WI38 (cell line): ENCODE data around the gene ASB15.

Experiments used
- H3K4me3 ChIP-seq: 2 replicates; pipeline ENCODE4 v1.5.1; 2011; ENCODE audit warnings: low read depth, mild to moderate bottlenecking, control low read depth, low read length
- TF ChIP-seq, protein P1 (sequence below): IDR thresholded peaks from 2 replicates; pipeline ENCODE4 v1.5.1; 2012; ENCODE audit warnings: low read depth, mild to moderate bottlenecking, control low read depth, low read length

ASB15 gene

DNA sequence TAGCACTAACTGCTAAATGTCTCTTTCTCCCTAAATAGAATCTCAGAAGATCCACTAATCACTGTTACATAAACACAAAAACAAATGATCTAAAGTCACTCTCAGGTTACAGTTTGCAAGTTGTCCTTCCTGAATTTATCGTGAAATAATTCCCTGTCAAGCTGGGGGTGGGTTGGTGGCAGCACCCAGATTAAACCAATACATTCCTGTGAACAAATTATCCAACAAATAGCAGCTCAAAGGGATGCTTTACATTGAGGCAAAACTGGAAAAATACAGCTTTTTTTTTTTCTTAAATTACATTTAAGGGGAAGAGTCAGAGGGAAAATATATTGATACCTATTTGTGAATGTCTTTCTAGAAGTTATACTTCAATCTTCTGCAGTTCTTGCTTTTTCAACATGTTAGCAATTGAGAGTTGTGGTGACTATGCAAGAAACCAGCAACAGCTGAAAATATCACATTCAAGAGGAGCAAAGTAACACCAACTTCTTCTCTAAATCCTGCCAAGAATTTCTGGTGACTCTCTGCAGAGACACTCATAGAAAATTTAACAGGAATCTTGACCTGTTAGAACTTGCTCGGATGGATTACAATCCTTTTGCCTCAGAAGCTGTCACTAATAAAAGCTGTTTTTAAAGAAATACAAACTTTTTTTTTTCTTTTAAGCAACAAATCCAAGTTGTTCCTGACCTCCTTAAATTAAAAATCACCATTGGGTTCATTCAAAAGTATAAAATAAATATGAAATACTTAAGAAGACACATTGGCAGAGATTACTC lies 73.0 kb downstream of the ASB15 start:
- H3K4me3 ChIP-seq: no peak overlapping the region
- TF ChIP-seq, protein P1, sequence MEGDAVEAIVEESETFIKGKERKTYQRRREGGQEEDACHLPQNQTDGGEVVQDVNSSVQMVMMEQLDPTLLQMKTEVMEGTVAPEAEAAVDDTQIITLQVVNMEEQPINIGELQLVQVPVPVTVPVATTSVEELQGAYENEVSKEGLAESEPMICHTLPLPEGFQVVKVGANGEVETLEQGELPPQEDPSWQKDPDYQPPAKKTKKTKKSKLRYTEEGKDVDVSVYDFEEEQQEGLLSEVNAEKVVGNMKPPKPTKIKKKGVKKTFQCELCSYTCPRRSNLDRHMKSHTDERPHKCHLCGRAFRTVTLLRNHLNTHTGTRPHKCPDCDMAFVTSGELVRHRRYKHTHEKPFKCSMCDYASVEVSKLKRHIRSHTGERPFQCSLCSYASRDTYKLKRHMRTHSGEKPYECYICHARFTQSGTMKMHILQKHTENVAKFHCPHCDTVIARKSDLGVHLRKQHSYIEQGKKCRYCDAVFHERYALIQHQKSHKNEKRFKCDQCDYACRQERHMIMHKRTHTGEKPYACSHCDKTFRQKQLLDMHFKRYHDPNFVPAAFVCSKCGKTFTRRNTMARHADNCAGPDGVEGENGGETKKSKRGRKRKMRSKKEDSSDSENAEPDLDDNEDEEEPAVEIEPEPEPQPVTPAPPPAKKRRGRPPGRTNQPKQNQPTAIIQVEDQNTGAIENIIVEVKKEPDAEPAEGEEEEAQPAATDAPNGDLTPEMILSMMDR: no peak

DNA sequence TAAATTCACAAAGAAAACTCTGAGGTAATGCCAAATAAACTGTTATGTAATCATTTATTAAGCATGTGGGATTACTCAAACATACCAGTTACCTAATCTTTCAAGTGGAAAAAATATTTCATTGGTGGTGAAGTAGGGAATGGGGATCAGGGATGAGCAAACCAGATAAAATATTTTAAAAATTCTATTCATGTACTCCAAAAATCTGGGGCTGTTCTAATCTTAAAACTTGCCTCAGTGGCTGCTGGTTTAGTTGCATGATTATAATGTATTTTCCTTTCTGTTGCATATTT lies 73.5 kb downstream of the ASB15 start:
- TF ChIP-seq, protein P1: no peak
- H3K4me3 ChIP-seq: no peak overlapping the region

DNA sequence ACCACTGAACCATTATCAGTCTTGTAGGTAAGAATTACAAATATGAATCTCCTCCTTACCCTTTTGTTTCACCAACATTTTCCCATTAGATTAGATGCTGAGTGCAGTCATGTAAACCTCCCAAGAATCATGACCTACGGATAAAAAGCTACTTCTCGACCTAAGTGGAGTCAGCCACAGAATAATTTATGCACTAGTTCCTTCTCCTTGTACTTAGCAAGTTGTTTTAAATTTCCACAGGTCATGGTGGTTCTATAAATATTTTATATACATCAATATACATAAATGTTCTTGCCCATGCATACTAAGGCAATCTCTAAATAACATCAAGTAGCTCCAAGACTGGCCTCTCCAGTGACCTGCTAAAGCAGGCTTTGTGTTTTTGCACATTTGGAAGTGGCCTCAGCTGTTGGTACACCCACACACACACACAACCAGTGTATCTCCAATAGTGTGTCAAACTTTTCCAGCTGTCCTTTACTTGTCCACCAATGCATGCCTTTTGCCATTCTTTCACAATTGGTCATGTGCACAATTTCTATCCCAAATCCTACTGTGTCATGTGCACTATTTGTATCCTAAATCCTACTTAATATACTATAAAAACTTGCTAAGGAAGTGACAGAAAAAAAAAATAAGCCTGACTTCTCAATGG lies 75.6 kb downstream of the ASB15 start:
- TF ChIP-seq, protein P1: no peak

DNA sequence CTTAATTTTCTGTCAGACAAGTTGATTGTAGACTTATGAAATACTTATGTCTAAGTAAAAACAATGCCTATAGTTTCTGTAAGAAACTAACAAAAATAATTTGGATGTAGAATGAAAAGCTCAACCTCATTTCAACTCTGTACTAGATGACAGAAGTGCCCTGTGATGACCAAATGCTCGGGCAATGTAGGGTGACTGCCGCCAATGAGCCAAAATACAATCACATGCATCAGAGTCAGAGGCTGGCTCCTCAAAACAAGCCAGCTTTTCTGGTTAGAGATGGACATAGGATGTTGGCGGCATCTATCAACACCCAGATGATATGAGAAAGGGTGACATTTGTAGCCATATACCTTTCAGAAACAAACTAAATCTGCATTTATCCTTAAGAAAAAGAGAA lies 78.0 kb downstream of the ASB15 start:
- TF ChIP-seq, protein P1: no peak
- H3K4me3 ChIP-seq: no peak overlapping the region

More for the DNA sequence above, 75.6 kb downstream of the ASB15 start:
- H3K4me3 ChIP-seq: no peak overlapping the region

DNA sequence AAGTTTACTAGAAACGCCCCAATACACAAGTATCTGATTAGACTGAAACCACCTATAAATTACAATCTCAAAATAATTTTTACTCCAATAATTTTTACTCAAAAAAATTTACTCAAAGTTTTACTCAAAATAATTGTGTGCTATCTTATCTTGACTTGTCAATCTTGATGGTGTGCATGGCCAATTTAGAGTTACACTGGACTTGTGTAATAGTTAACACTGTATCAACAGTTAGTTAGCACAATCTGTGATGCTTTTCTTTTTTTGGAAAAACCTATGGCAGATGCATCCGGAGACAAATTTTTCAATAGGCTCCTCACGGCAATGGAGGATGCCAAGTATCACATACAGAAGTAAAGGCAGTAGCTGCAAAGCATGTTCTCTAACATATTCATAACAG lies 79.0 kb downstream of the ASB15 start:
- no peak overlapping the region for H3K4me3 ChIP-seq
- TF ChIP-seq, protein P1: no peak

DNA sequence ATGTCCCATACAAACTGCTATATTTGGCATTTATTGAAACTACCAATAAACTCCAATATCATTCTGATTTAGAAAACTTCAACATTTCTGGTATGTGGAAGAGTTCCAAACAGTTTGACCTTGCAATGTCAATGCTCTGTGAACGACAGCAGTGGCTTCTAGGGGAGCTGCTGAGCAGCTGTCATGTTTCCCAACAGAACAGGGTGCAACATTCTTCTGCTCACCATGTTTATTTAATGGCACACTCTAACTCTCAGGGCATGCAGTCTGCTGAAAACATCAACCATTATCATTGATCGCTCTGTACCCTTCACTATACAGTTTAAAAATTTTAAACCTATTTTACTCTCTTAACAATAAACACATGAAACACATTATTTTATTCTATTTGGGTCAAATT lies 79.9 kb downstream of the ASB15 start:
- TF ChIP-seq, protein P1: no peak
- H3K4me3 ChIP-seq: no peak overlapping the region

DNA sequence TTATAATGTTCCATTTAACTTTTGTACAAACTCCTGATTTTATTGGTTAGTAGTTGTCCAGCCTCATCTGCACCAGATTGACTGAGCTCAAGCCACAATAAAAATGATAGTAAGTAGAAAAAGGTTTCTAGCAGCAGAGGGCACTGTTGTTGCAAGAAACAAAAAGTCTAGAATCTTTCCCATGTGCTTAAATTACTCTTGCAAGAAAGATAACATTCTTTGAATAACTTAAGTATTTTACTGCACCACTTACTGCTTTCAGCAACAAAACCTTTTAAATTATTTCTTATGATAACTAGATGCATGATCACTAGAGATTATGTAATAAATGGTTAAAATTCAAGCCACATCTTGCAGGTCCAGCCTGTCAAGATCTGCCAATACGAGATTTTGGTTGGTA lies 81.1 kb downstream of the ASB15 start:
- H3K4me3 ChIP-seq: no peak overlapping the region
- TF ChIP-seq, protein P1: no peak
